ENCODE measurements around the gene DUS1L.

DUS1L gene

GRCh38 chr17:82100502-82101298 lies 35.1 kb upstream of the DUS1L start:
- DNase-seq: no peak

DNA sequence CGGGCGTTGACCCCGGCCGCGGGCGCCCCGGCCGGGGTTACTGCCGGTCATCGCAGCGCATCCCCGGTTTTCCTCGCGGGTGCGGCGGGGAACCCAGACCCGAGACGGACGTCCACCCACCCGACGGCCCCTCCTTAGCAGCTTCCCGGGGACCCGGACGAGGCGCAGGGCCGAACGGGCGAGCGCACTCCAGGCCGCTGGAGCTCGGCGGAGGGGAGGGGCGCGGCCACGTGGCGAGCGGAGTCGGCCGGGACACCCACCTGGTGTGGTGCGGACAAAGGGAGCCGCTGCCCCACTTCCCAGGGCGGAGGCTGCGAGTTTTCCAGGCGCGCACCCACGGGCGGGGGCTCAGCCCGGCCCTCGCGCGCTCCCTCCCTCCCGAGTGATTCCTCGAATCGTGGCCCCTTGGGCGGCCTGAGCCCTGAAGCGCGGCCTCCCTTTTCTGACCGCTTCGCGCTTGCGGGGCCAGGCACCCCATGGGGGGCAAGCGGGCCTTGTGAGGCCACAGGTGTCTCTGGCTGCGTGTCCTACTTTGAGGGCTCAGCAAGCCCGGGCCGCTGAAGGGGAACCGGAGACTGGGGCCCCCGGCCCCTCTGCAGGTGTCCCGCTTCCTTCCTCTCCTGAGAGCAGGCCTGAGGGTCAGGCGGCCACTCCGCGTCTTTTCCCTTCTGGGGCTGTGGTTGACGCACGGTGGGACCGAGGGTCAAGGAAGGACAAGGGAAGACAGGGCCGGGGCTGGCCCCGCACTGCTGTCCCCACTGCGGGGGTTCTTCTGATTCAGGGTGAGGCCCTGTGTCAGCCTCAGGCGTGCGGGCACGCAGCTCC lies 33.5 kb upstream of the DUS1L start:
- DNase-seq: peak in 2 of 3 experiments; percentile 83 to 87

- peak; percentile 95 to 97 (median 97) for DNase-seq
These were observed 32.8 kb upstream of the DUS1L start, which contains the start of gene FASN for GRCh38 chr17:82098169-82098938. FASN (minus strand) TSS chr17:82098236; CDS start chr17:82096445, 1,791 bp downstream.

DNA sequence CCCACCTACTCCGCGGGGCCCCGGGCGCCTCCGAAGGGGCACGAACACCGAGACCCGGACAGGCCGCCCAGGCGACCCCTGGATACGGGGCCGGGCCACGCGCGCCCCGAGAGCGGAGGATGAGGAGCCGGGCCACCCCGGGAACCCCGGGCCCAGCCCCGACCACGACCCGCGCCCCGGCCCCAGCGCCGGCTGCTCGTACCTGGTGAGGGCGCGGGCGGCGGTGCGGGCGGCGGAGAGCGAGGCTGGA lies 32.2 kb upstream of the DUS1L start:
- no peak for DNase-seq

DNA sequence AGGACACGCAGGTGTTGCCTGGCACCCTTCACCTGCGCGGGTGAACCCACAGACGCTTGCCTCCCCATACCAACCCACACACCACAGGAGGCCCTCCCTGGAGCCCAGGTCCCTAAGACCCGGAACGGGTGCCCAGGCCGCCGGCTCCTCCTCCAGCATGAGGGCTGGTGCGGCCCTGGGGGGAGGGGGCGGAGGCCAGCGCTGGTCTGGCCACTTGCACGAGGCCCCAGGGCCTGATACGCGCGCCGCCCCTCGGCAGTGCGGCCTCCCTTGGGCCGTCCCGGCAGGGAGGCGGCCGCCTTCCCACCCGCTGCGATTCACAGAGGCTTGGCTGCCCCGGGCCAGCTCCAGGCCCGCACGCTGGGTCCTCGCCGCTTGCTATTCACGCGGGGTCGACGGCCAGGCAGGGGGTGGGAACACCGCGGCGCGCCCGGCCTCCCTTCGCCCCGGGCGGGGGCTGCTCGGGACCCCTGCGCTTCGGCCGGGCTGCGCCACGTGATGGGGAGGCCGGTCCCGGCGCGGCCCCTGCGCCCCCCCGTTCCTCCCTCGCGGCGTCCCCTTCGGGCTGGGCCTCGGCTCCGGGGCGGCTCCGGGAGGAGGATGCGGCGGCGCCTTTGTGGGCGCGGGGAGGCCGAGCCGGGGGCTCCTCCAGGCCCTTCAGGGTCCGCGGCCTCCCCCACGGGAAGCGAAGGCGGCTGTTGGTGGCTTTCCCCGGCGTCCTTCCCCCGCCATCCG lies 31.7 kb upstream of the DUS1L start:
- DNase-seq: peak; percentile 20 to 61 (median 60)

- DNase-seq: no peak
These were observed 31.1 kb upstream of the DUS1L start for GRCh38 chr17:82096709-82097183.

- no peak for DNase-seq
These were observed 30.4 kb upstream of the DUS1L start for GRCh38 chr17:82095777-82096708.

DNA sequence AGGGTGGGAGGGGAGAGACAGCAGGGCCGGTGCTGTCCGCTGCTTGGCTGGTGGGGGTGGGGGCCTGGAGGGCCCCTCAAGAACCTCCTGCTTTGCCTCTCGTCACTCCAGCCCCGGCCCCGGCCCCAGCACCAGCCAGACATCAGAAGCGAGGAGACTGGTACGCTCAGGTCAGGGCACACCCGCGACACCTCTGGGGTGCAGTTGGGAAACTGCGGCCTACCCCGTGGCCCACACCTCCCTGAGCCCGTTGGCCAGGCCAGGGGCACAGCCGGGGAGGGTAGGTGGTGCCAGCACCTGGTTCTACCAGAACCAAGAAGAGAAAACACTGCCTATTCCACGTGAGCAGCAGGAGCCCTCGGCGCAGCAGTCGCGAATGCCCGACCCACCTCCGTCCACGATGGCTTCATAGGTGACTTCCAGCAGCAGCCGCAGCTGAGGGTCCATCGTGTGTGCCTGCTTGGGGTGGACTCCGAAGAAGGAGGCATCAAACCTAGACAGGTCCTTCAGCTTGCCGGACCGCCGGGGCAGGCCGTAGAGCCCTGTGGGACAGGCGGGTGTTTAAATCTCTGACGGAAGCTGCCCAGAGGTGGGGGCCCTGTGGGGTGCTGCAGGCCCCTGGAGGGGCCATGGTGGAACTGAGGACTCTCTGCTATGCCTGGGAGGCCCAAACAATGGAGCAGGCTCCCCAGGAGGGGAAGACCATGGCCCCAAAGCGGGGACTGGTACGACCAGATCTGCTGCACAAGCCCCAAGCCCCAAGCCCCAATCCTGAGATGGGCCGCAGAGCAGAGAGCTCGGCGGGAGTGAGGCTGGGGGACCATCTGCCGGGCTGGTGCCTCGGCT lies 29.6 kb upstream of the DUS1L start:
- DNase-seq: no peak

- no peak for DNase-seq
These were observed 27.6 kb upstream of the DUS1L start for GRCh38 chr17:82092995-82093751.

DNA sequence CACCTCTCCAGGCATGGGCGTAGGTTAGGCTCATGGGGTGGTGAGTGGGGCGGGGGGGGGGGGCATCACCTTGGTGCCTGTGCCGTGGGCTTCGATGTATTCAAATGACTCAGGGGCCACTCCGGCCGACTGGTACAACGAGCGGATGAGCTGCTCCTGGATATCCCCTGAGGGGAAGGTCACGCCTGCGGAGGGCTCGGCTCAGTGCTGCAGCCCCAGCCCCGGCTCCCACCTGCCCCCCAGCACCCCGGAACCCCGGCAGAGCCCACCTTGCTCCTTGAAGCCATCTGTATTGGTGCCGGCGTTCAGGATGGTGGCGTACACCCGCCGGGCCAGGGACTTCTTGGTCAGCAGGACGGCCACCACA lies 27.0 kb upstream of the DUS1L start:
- DNase-seq: no peak

GRCh38 chr17:82092094-82092586 lies 26.5 kb upstream of the DUS1L start:
- no peak for DNase-seq

DNA sequence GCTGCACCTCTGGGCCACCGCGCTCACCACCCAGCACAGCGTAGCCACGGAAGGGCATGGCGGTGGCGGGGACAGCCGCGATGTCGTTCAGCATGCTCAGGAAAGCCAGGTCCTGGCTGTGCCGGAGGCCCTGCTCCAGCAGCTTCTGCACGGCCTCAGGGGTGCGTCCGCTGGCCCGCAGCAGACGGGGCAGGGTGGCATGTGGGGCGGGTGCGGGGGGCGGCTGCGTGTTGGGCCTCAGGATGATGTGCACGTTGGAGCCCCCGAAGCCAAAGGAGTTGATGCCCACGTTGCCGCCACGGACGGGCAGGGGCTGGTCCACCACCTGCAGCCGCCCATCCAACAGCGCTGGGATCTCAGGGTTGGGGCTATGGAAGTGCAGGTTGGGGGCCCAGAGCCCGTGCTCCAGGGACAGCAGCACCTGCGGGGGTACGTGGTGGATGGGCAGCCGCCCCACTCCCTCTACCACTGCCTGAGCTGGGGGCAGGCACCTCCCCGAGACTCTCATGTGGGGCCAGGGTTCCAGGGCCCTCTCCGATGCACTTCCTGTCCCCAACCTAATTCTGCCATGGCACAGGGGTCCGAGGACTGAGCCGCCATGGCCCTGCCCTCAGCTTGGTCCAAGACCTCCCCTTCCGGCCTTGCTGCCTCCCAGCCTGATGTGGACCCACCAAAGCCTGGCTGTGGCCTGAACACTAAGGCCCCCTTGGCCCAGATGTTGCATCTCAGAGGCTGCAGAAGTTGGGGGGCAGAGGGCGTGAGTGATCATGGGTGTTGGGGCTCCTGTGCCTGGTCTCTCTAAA lies 25.9 kb upstream of the DUS1L start:
- DNase-seq: no peak

DNA sequence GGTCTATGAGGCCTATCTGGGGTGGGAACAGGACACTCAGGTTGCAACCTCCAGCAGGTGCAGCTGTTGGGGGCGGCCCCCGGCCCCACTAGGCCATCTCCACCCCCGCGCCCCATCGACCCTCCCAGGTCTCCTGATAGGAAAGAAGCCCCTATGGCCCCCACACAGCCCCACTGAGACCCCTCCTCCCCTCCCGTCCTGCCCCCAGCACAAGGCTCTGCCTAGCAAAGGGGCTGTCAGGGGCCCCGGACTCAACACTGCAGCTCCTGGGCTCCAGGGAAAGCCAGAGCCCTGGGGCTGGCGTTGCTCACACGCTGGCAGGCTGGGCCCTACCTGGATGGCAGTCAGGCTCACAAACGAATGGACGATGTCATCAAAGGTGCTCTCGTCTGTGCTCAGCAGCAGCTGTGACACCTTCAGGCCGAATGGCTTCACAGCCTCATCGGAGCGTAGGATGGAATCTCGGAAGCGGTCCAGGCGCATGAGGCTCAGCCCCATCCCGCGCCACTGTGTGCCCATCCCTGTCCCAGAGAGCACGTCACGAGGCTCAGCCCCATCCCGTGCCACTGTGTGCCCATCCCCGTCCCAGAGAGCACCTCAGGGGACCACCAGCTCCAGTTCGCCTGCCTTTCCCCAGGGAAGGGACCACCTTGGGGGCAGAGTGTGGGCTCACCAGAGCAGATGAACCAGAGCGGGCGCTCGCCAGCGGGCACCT lies 25.1 kb upstream of the DUS1L start:
- DNase-seq: no peak

- no peak for DNase-seq
These were observed 24.3 kb upstream of the DUS1L start for GRCh38 chr17:82089723-82090548.

- no peak for DNase-seq
These were observed 23.5 kb upstream of the DUS1L start for GRCh38 chr17:82088838-82089722.

Data from NCI-H1417 (cell line).